WI38 (cell line): ENCODE data around the gene TMEM81.

Experiments
- H3K4me3 ChIP-seq: 2 replicates; pipeline ENCODE4 v1.5.1; 2011; ENCODE audit warnings: low read depth, mild to moderate bottlenecking, control low read depth, low read length
- TF ChIP-seq, protein P1 (sequence below): IDR thresholded peaks from 2 replicates; pipeline ENCODE4 v1.5.1; 2012; ENCODE audit warnings: low read depth, mild to moderate bottlenecking, control low read depth, low read length

TMEM81 gene

DNA sequence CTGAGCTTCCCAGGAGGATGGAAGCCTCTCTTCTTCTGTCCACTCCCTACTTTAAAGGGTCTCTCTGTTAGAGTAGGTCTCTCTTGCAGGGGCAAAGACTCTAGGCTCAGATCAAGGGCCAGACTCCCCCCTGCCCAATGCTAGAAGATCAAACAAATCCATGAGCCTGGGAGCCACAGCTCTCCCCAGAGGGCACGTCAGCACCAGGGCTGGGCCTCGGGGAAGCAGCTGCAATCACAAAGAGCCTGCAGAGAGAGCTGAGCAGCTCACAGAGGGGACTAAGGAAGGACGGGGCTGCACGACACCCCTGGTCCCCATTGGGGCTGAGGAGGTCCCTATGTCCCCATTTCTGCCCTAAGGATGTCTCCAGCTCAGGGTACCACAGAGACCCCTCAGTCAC, 37.4 kb downstream of the TMEM81 start:
- TF ChIP-seq, protein P1, sequence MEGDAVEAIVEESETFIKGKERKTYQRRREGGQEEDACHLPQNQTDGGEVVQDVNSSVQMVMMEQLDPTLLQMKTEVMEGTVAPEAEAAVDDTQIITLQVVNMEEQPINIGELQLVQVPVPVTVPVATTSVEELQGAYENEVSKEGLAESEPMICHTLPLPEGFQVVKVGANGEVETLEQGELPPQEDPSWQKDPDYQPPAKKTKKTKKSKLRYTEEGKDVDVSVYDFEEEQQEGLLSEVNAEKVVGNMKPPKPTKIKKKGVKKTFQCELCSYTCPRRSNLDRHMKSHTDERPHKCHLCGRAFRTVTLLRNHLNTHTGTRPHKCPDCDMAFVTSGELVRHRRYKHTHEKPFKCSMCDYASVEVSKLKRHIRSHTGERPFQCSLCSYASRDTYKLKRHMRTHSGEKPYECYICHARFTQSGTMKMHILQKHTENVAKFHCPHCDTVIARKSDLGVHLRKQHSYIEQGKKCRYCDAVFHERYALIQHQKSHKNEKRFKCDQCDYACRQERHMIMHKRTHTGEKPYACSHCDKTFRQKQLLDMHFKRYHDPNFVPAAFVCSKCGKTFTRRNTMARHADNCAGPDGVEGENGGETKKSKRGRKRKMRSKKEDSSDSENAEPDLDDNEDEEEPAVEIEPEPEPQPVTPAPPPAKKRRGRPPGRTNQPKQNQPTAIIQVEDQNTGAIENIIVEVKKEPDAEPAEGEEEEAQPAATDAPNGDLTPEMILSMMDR: no peak
- H3K4me3 ChIP-seq: no peak overlapping the region

DNA sequence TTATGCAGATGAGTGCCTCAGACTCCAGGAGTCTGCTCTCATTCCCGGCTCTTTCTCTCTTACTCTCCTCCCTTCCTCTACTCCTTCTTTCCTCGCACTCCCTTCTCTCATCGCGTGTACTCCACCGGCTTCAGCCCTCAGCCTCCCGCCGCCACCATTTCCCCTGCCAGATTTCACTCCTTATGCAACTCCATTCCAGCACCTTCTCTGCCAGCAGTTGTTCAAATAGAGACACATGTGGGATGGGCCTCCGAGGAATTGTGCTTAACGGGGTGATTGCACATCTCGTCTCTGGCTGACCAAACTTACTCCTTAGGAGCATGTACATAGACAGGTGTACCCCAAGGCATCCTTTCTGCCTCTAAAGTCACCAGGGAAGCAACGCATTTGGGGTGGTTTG, 39.1 kb downstream of the TMEM81 start:
- no peak overlapping the region for H3K4me3 ChIP-seq
- TF ChIP-seq, protein P1: no peak

- H3K4me3 ChIP-seq: no peak overlapping the region
- TF ChIP-seq, protein P1: no peak
Measured at GRCh38 chr1:205044741-205045140, 39.5 kb downstream of the TMEM81 start.

- no peak overlapping the region for H3K4me3 ChIP-seq
- TF ChIP-seq, protein P1: no peak
Measured at GRCh38 chr1:205043866-205044265, 40.4 kb downstream of the TMEM81 start.

DNA sequence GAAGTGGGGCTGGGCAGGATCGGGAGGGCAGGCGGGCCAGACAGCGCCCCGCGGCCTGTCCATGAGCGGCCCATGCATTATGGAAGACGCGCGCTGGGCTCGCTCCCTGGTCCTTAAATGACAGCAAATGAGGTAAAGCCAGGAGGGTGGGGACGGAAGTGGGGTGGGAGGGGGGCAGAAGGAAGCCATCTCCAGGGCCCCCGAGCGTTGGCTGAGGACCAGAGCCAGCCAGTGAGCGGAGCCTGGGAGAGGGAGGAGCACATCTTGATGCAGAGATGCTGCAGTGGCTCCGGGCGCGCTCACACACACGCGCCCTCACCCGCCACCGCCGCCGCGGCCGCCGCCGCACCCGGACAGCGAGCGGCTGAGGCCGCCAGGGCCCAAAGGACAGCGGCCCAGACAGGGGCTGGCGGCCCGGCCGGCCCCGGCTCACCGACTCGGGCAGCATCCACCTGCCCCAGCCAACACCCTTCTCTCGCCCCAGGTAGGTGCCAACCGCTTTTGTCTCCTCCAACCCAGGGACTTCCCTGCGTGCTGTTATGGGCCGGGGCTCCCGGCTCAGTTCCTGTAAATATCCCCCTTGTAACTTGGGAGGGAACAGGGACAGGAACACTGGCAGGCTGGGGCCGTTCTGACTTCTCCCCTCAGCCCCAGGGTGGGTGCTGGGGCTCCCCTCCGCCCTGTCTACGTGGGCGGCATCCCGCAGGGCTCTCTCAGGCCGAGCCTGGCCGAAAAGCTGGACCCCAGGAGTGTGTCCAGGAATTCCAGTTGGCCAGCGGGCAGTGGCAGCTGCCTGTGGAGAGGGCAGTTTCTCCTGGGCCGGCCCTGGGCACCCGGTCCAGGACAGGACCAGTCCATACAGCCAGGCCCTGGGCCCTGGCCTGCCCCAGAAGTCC, 41.1 kb downstream of the TMEM81 start, which contains the start of gene CNTN2:
Gene CNTN2, plus strand, starts transcription at position 302 of the 896 bp plus-strand sequence. CDS start 9,974 bp downstream, outside the sequence.
- TF ChIP-seq, protein P1: no peak
- H3K4me3 ChIP-seq: no peak within 1 kb of the TSS

- TF ChIP-seq, protein P1: no peak
Measured at GRCh38 chr1:205041998-205042910, 42.0 kb downstream of the TMEM81 start.

More at GRCh38 chr1:205041998-205042910, 42.0 kb downstream of the TMEM81 start:
- H3K4me3 ChIP-seq: no peak overlapping the region
